ENCODE measurements around the gene DUSP18. TPM values are rescaled to one million over a fixed set of nuclear protein-coding genes. Genes with fewer than 3 reads are reported as not detected.
"Not testable (repeated sequence)": the region's sequence is repeated elsewhere in the genome, so short reads cannot be mapped to it uniquely, and the experiment has no call there.

The DUSP18 gene
- polyA plus RNA-seq, 4 donors = 4.5 to 10.7 (median 6.6) TPM

GRCh38 chr22:30679895-30680690 is 12.4 kb upstream of the DUSP18 start:
- not testable (repeated sequence) for DNase-seq (ENCODE audit: low read depth in 4 of 4, low spot score in 3 of 4)

DNA sequence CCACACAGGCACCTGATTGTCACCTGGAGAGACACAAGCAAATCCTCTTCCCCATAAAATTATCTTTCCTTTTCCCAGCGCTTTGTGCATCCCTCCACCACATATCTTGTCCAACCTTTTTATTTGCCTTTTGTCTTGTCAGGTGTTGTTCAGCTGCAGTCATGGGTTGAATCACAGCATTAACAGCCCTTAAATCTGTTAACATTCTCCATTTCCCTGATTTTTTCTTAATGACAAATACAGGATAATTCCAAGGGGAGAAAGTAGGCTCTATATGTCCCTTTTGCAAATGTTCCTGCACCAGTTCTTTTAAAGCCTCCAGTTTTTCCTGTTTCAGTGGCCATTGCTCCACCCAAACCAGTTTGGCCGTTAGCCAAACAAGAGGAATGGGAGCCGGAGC is 8.9 kb upstream of the DUSP18 start:
- not testable (repeated sequence) for DNase-seq (ENCODE audit: low read depth in 4 of 4, low spot score in 3 of 4)

DNA sequence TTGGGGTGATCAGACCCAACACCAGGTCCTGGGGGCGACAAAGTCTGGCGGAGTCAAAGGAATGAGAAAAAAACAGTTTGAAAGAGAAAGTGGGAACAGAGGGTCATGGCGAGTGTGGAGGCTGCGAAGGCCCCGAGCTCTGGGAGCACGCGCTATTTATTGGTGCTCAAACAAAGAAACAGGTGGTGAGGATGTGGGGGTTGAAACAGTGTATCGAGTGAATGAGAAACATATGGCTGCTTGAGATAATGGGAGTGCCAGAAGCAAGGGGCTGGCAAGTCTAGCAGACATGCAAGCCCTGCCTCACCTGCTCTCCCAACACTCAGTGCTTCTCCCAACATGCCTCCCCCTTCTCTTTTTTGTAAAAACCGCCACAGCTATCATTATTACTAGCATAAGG is 7.8 kb upstream of the DUSP18 start:
- DNase-seq (ENCODE audit: low read depth in 4 of 4, low spot score in 3 of 4) = no peak

GRCh38 chr22:30674482-30674881 is 6.8 kb upstream of the DUSP18 start:
- DNase-seq (ENCODE audit: low read depth in 4 of 4, low spot score in 3 of 4) = no peak

- DNase-seq (ENCODE audit: low read depth in 4 of 4, low spot score in 3 of 4) = no peak
These were observed 5.5 kb upstream of the DUSP18 start for GRCh38 chr22:30673136-30673535.

- no peak for DNase-seq (ENCODE audit: low read depth in 4 of 4, low spot score in 3 of 4)
These were observed 3.4 kb upstream of the DUSP18 start for GRCh38 chr22:30671071-30671470.

DNA sequence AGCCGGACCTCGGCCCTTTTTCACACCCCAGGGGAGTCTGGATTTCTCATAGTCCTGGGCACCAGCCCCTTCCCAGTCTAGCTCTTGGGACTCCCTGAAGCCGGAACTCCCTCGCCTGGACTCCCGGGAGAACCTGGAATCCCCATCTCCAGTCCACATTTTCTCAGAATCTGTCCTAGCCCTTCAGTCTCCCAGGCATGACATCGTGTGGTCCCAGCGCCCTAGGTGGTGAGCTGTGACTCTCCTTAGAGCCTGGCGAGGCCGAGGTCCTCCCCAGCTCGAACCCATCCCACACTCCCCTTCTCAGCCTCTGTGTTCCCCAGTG is 673 bp upstream of the DUSP18 start:
- no peak for DNase-seq (ENCODE audit: low read depth in 4 of 4, low spot score in 3 of 4)

DNA sequence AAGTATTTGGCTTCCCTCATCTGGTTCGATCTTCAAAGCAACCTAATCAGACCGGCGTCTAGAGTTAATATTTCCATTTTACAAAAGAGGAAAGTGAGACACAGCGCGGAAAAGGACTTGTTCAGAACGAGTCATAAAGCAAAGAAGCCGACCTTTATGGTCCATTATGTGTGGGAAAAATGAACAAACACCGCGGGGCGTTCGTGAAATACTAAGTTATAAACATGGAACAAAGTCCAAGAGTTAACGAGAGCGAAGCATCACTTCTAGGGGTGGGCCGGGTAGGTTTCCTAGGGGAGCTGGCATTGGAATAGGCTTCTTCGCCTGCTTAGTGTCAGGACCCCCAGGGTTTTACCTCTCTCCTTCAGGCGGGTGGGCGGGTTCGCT is 575 bp downstream of the DUSP18 start:
- no peak for DNase-seq (ENCODE audit: low read depth in 4 of 4, low spot score in 3 of 4)

DNA sequence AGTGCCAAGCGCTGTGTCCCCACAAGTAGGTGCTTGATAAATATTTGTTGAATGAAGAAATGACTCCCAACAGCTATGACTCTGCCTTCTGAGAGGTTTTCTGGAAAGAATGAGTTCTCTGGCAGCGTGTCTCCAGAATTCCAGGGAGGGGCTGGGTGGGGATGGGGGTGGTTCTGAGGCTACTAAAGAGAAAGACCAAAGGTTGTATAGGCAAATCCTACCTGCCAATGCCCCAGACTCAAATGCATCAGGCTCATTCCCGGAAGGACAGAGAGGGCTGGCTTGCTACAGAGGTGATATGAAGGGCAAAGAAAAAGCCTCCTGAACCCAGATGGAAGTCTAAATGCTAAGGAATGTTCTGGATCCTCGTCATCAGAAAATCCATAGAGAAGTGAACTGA is 1.9 kb downstream of the DUSP18 start:
- DNase-seq (ENCODE audit: low read depth in 4 of 4, low spot score in 3 of 4) = no peak

DNA sequence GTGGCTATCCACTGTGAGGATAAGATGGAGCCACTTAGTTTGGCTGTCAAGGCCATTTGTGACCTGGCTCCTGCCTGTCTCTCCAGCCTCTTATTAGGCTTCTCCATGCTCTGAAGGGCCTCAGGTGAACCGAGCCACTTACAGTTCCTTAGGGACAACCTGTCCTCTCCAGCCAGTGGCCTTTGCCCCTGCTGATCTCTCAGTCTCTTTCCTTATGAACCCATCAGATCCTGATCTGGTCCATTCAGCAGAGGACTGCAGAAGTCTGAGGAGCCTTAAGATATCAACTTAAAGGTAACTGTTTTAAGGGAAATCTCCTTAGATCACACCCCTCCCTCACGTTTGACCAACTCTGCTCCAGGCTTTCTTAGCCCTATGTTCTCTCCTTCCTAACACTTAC is 2.4 kb downstream of the DUSP18 start:
- no peak for DNase-seq (ENCODE audit: low read depth in 4 of 4, low spot score in 3 of 4)

- no peak for DNase-seq (ENCODE audit: low read depth in 4 of 4, low spot score in 3 of 4)
These were observed 2.9 kb downstream of the DUSP18 start for GRCh38 chr22:30664798-30665197.

- no peak for DNase-seq (ENCODE audit: low read depth in 4 of 4, low spot score in 3 of 4)
These were observed 5.6 kb downstream of the DUSP18 start for GRCh38 chr22:30662040-30662439.

DNA sequence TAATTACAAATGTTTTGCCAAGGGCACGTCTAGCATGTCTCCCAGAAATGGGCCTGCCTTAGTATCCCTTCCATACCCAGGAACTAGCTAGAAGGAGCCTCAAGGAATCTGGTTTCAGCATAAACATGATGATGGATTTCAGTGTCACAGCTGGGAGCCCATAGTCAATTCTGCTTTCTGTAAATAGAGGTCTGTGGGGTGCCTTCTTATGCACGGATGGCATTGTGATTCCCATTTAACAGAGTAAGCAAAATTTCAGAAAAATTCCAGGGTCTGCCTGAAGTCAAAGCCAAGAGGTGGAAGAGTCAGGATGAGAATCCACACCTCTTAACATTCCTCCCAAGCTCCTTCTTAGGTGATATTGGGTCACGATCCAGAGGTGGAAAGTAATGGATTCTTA is 12.1 kb downstream of the DUSP18 start:
- no peak for DNase-seq (ENCODE audit: low read depth in 4 of 4, low spot score in 3 of 4)

GRCh38 chr22:30654361-30654760 is 13.3 kb downstream of the DUSP18 start:
- no peak for DNase-seq (ENCODE audit: low read depth in 4 of 4, low spot score in 3 of 4)

GRCh38 chr22:30652852-30653251 is 14.8 kb downstream of the DUSP18 start:
- DNase-seq (ENCODE audit: low read depth in 4 of 4, low spot score in 3 of 4) = no peak

GRCh38 chr22:30650508-30651116 is 17.1 kb downstream of the DUSP18 start:
- DNase-seq (ENCODE audit: low read depth in 4 of 4, low spot score in 3 of 4) = no peak

- no peak for DNase-seq (ENCODE audit: low read depth in 4 of 4, low spot score in 3 of 4)
These were observed 18.2 kb downstream of the DUSP18 start for GRCh38 chr22:30649430-30650007.

DNA sequence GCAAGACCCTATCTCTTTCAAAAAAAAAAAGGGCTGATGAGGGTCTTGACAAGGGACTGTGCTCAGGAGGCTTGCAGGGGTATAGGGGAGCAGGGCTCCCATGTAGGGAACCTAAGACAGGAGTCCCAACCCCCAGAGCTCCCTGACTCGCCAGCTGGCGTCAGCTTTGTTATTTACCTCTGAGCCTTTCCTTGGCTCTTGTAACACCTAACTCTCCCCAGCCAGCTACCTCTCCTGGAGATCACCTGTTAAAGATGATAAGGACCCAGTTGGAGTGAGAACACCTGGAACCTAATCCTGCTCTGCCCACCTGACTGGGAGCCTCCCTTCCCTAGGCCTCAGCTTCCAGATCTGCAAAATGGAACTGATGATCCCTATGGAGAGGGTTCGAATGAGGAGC is 18.9 kb downstream of the DUSP18 start:
- DNase-seq (ENCODE audit: low read depth in 4 of 4, low spot score in 3 of 4) = no peak

DNA sequence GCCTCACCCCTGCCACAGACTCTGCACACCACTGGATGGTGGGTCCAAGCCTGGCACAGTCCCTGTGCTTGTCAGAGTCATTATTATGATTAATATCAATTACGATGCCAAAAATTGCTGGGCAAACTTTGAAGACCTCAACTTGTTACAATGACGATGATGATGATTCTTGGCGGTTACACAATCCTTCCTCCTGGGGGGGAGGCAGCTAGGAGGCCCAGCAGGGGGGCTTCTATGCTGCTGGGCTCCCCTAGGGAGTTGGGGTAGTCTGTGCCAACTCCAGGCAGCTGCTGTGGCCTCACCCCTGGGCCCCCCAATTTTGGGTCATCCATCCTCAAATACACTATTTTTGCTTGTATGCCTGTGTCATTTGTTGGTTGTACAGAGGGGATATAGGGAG is 20.1 kb downstream of the DUSP18 start:
- no peak for DNase-seq (ENCODE audit: low read depth in 4 of 4, low spot score in 3 of 4)

- DNase-seq (ENCODE audit: low read depth in 4 of 4, low spot score in 3 of 4) = no peak
These were observed 21.0 kb downstream of the DUSP18 start for GRCh38 chr22:30646518-30647160.

DNA sequence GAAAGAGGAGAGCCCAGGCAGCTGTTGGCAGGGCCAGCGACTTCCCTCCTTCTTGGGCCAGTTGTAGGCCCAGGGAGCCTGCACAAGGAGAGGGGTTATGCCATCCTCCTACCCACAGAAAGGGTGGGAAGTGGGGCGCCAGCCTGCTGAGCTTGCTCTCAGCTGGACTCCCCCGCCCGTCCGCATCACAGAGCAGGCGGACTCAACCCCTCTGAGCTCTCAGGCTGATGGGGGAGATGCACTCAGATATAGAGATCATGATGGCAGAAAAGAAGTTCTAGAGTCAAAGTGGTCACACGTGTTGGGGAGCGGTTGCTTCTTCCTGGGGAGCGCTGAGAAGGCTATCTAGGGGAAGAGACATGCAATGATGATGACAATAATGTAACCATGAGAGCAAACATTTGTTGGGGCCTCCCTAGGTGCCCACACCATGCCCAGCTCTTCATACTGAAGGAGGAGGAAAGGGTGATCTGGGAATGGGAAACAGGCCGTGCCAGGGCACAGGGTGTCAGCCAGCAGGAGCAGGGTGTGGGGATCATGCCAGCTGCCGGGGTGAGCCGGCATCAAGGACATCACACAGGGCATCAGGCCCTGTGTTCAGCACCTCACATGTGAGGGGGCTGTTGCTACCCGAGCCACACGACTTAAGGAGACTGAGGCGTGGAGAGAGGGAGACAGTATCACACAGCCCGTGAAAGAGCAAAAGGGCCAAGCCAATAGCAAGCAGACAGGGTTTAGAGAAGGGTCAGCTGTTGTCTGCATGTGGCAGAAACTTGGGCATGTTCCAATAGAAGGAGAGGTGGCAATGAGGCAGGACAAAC is 24.4 kb downstream of the DUSP18 start:
- no peak for DNase-seq (ENCODE audit: low read depth in 4 of 4, low spot score in 3 of 4)

Measured in left renal pelvis (tissue), 4 donors.